ENCODE results near the gene KRTAP10-1. TPM values are rescaled to one million over a fixed set of nuclear protein-coding genes. Genes with fewer than 3 reads are reported as not detected.

Gene KRTAP10-1
- polyA plus RNA-seq, 3 donors, result not detected

Other genes starting within 250 kb of the KRTAP10-1 start
- 100 to 1,000 TPM; 145 to 181 (median 180) TPM for gene PFKL, start 240.1 kb downstream of the KRTAP10-1 start, polyA plus RNA-seq (ENCODE audit: insufficient read length in 3 of 3)
- gene CFAP410, start 200.8 kb downstream of the KRTAP10-1 start, polyA plus RNA-seq (ENCODE audit: insufficient read length in 3 of 3), result 10 to 100 TPM; 32.6 to 37.0 (median 33.0) TPM
- 1 to 10 TPM in 2 of 3 donors, under 1 TPM in 1; 0.98 to 1.3 (median 1.2) TPM for gene TRPM2, start 186.6 kb downstream of the KRTAP10-1 start, polyA plus RNA-seq (ENCODE audit: insufficient read length in 3 of 3)
- gene LRRC3, start 84.7 kb downstream of the KRTAP10-1 start, polyA plus RNA-seq (ENCODE audit: insufficient read length in 3 of 3), result 1 to 10 TPM; 4.6 to 5.6 (median 5.2) TPM
- gene KRTAP10-2, start 11.3 kb upstream of the KRTAP10-1 start, polyA plus RNA-seq (ENCODE audit: insufficient read length in 3 of 3), result not detected
- gene KRTAP10-3, start 18.6 kb upstream of the KRTAP10-1 start, polyA plus RNA-seq (ENCODE audit: insufficient read length in 3 of 3), result not detected
- not detected for gene KRTAP10-4, start 33.5 kb upstream of the KRTAP10-1 start, polyA plus RNA-seq (ENCODE audit: insufficient read length in 3 of 3)
- not detected for gene KRTAP10-5, start 40.4 kb upstream of the KRTAP10-1 start, polyA plus RNA-seq (ENCODE audit: insufficient read length in 3 of 3)
- gene KRTAP10-6, start 52.3 kb upstream of the KRTAP10-1 start, polyA plus RNA-seq (ENCODE audit: insufficient read length in 3 of 3), result not detected
- gene KRTAP10-7, start 60.4 kb upstream of the KRTAP10-1 start, polyA plus RNA-seq (ENCODE audit: insufficient read length in 3 of 3), result not detected
- gene KRTAP10-8, start 71.9 kb upstream of the KRTAP10-1 start, polyA plus RNA-seq (ENCODE audit: insufficient read length in 3 of 3), result not detected
- not detected for gene KRTAP10-9, start 86.9 kb upstream of the KRTAP10-1 start, polyA plus RNA-seq (ENCODE audit: insufficient read length in 3 of 3)
- not detected for gene KRTAP10-10, start 97.2 kb upstream of the KRTAP10-1 start, polyA plus RNA-seq (ENCODE audit: insufficient read length in 3 of 3)
- not detected for gene KRTAP10-11, start 106.2 kb upstream of the KRTAP10-1 start, polyA plus RNA-seq (ENCODE audit: insufficient read length in 3 of 3)
- gene KRTAP12-4, start 114.5 kb upstream of the KRTAP10-1 start, polyA plus RNA-seq (ENCODE audit: insufficient read length in 3 of 3), result not detected
- not detected for gene KRTAP12-3, start 117.7 kb upstream of the KRTAP10-1 start, polyA plus RNA-seq (ENCODE audit: insufficient read length in 3 of 3)
- gene KRTAP12-2, start 126.7 kb upstream of the KRTAP10-1 start, polyA plus RNA-seq (ENCODE audit: insufficient read length in 3 of 3), result not detected
- gene KRTAP12-1, start 142.0 kb upstream of the KRTAP10-1 start, polyA plus RNA-seq (ENCODE audit: insufficient read length in 3 of 3), result not detected
- not detected for gene KRTAP10-12, start 157.0 kb upstream of the KRTAP10-1 start, polyA plus RNA-seq (ENCODE audit: insufficient read length in 3 of 3)
- gene TSPEAR, start 171.4 kb upstream of the KRTAP10-1 start, polyA plus RNA-seq (ENCODE audit: insufficient read length in 3 of 3), result 1 to 10 TPM in 2 of 3 donors, under 1 TPM in 1; 0.95 to 1.1 (median 1.0) TPM